ENCODE data around the gene XG.

GRCh38 chrX:2733286-2733685, 18.6 kb upstream of the XG start:
- TF ChIP-seq CTCF (IDR thresholded peaks at IDR 0.05; ENCODE audit: low read length), result no peak
- TF ChIP-seq EZH2 (IDR thresholded peaks at IDR 0.05; ENCODE audit: borderline replicate concordance, low read length), result no peak

Measured in OCI-LY1 (cell line).